ENCODE results near the gene ABHD12.

- no peak for TF ChIP-seq EZH2 (IDR thresholded peaks at IDR 0.05; ENCODE audit: borderline replicate concordance, low read depth, low read length, severe bottlenecking)
- TF ChIP-seq CTCF (IDR thresholded peaks at IDR 0.05; ENCODE audit: borderline replicate concordance, extremely low read depth, low read length, poor library complexity, severe bottlenecking) = no peak
Observed at GRCh38 chr20:25328954-25329498, 61.6 kb downstream of the ABHD12 start.

Measured in DND-41 (cell line).